WERI-Rb-1 (cell line): Measurements from ENCODE around the gene TCF12.

ENCODE experiments used
- DNase-seq: peaks from one replicate; pipeline ENCODE4 v3.0.0-alpha.2; 2020
- H3K27ac ChIP-seq: fragments of 250-450 bp; sonication (Bioruptor Pico); 2 replicates; pipeline ENCODE4 v1.5.1; 2020; ENCODE audit warnings: mild to moderate bottlenecking, moderate library complexity
- H3K27me3 ChIP-seq: fragments of 250-450 bp; sonication (Bioruptor Pico); 2 replicates; pipeline ENCODE4 v1.5.1; 2021; ENCODE audit warnings: mild to moderate bottlenecking, low read depth, moderate library complexity; ENCODE audit not compliant: insufficient read depth, severe bottlenecking
- H3K36me3 ChIP-seq: fragments of 250-450 bp; sonication (Bioruptor Pico); 2 replicates; pipeline ENCODE4 v1.5.1; 2020; ENCODE audit warnings: mild to moderate bottlenecking, moderate library complexity
- H3K4me3 ChIP-seq: 2 replicates; pipeline ENCODE4 v1.5.1; 2011; ENCODE audit warnings: low read depth, mild to moderate bottlenecking, control low read depth, low read length
- H3K9me3 ChIP-seq: fragments of 250-450 bp; sonication (Bioruptor Pico); 2 replicates; pipeline ENCODE4 v1.5.1; 2021; ENCODE audit warnings: mild to moderate bottlenecking, moderate library complexity; ENCODE audit not compliant: severe bottlenecking
- CTCF ChIP-seq: IDR thresholded peaks from 2 replicates; pipeline ENCODE4 v1.5.1; 2011; ENCODE audit warnings: low read depth, mild to moderate bottlenecking, control low read depth, inconsistent platforms, low read length

TCF12 gene

GRCh38 chr15:56879502-56879901 lies 38.9 kb upstream of the TCF12 start:
- Histone ChIP-seq H3K27ac (no peak overlapping the region), H3K9me3 (no peaks in the 10 kb centered on the region), H3K27me3 (no peaks in the 10 kb centered on the region), H3K4me3 (no peak overlapping the region), H3K36me3 (no peaks in the 10 kb centered on the region)
- no peak for TF ChIP-seq CTCF
- no peak for DNase-seq

GRCh38 chr15:56883088-56883487 lies 35.4 kb upstream of the TCF12 start:
- no peak overlapping the region for H3K27ac ChIP-seq
- no peak for TF ChIP-seq CTCF
- H3K4me3 ChIP-seq = no peak overlapping the region
- H3K36me3 ChIP-seq = no peaks in the 10 kb centered on the region
- no peaks in the 10 kb centered on the region for H3K9me3 ChIP-seq
- no peak for DNase-seq
- no peaks in the 10 kb centered on the region for H3K27me3 ChIP-seq

- no peak for DNase-seq
- Histone ChIP-seq H3K27me3 (no peaks in the 10 kb centered on the region), H3K9me3 (no peaks in the 10 kb centered on the region), H3K4me3 (peak overlapping the region; percentile 58), H3K27ac (peak overlapping the region; percentile 90), H3K36me3 (no peaks in the 10 kb centered on the region)
- no peak for TF ChIP-seq CTCF
Measured at GRCh38 chr15:56886363-56886931, 32.0 kb upstream of the TCF12 start.

- Histone ChIP-seq H3K36me3 (no peaks in the 10 kb centered on the region), H3K27me3 (no peaks in the 10 kb centered on the region), H3K9me3 (no peaks in the 10 kb centered on the region), H3K4me3 (peak overlapping the region; percentile 58), H3K27ac (peak overlapping the region; percentile 90)
- DNase-seq = peak; percentile 95
- TF ChIP-seq CTCF = peak; percentile 12; the same call in 1 of the 2 replicates
Measured at GRCh38 chr15:56886932-56887781, 31.3 kb upstream of the TCF12 start.

GRCh38 chr15:56887782-56888438 lies 30.5 kb upstream of the TCF12 start:
- H3K36me3 ChIP-seq = no peaks in the 10 kb centered on the region
- H3K4me3 ChIP-seq = peak overlapping the region; percentile 58
- no peaks in the 10 kb centered on the region for H3K27me3 ChIP-seq
- no peaks in the 10 kb centered on the region for H3K9me3 ChIP-seq
- peak overlapping the region; percentile 90 for H3K27ac ChIP-seq
- TF ChIP-seq CTCF = no peak
- DNase-seq = no peak
